Bronchial epithelial cell (primary cell): ENCODE measurements around the gene WDR70. TPM values are rescaled to one million over a fixed set of nuclear protein-coding genes. Genes with fewer than 3 reads are reported as not detected.
A peak's percentile ranks its signal among the peaks of the same experiment; 100 is the strongest.
"Not testable (repeated sequence)": the region's sequence is repeated elsewhere in the genome, so short reads cannot be mapped to it uniquely, and the experiment has no call there.

Experiments
- DNase-seq: peaks from one replicate; pipeline ENCODE4 v3.0.0-alpha.2; 2010; ENCODE audit warnings: low read depth
- FAIRE-seq: peaks from 2 replicates; lab custom pipeline; 2011; peaks lifted over from hg19 to GRCh38; lab: Jason Lieb, UNC
- H3K27me3 ChIP-seq: 2 replicates; pipeline ENCODE4 v1.5.1; 2011; ENCODE audit warnings: low read length; ENCODE audit not compliant: control insufficient read depth, insufficient read depth
- H3K36me3 ChIP-seq: 2 replicates; pipeline ENCODE4 v1.5.1; 2011; ENCODE audit warnings: low read length; ENCODE audit not compliant: control insufficient read depth, insufficient read depth
- H3K4me3 ChIP-seq: 2 replicates; pipeline ENCODE4 v1.5.1; 2011; ENCODE audit warnings: mild to moderate bottlenecking, low read depth, low read length, control low read depth
- CTCF ChIP-seq: IDR thresholded peaks from 2 replicates; pipeline ENCODE4 v1.5.1; 2011; ENCODE audit warnings: mild to moderate bottlenecking, moderate library complexity, low read length, control low read depth, inconsistent platforms; ENCODE audit not compliant: insufficient read depth, severe bottlenecking
- total RNA-seq: library from RNA; depleted of rRNA; stranded (reverse); fragments of >200 nt; gene quantifications from 2 replicates; pipeline ENCODE4 v1.2.1, GENCODE V29; 2014

Gene WDR70
- total RNA-seq, 1 donor from 2014 or later = 17.9 TPM

GRCh38 chr5:37637165-37637845, 258.2 kb downstream of the WDR70 start:
- DNase-seq (peak; percentile 56), FAIRE-seq (no peak)
- Histone ChIP-seq H3K4me3 (no peak overlapping the region), H3K27me3 (no peaks in the 10 kb centered on the region), H3K36me3 (no peaks in the 10 kb centered on the region)
- TF ChIP-seq CTCF = no peak

- FAIRE-seq (no peak), DNase-seq (no peak)
- Histone ChIP-seq H3K36me3 (no peaks in the 10 kb centered on the region), H3K27me3 (no peaks in the 10 kb centered on the region), H3K4me3 (no peak overlapping the region)
- no peak for TF ChIP-seq CTCF
Measured at GRCh38 chr5:37638897-37639296, 259.8 kb downstream of the WDR70 start.

- Histone ChIP-seq H3K4me3 (no peak overlapping the region), H3K27me3 (no peaks in the 10 kb centered on the region), H3K36me3 (no peaks in the 10 kb centered on the region)
- DNase-seq (no peak), FAIRE-seq (no peak)
- TF ChIP-seq CTCF = no peak
Measured at GRCh38 chr5:37640088-37640487, 261.0 kb downstream of the WDR70 start.

- no peak for TF ChIP-seq CTCF
- Histone ChIP-seq H3K4me3 (no peak overlapping the region), H3K27me3 (no peaks in the 10 kb centered on the region), H3K36me3 (no peaks in the 10 kb centered on the region)
- FAIRE-seq (no peak), DNase-seq (no peak)
Measured at GRCh38 chr5:37641933-37642332, 262.8 kb downstream of the WDR70 start.

GRCh38 chr5:37645707-37646106, 266.6 kb downstream of the WDR70 start:
- no peak for FAIRE-seq
- no peak for DNase-seq
- Histone ChIP-seq H3K36me3 (no peaks in the 10 kb centered on the region), H3K27me3 (no peaks in the 10 kb centered on the region), H3K4me3 (no peak overlapping the region)
- no peak for TF ChIP-seq CTCF

GRCh38 chr5:37654566-37654965, 275.4 kb downstream of the WDR70 start:
- not testable (repeated sequence) for FAIRE-seq, H3K36me3 ChIP-seq, DNase-seq, H3K4me3 ChIP-seq, H3K27me3 ChIP-seq
